Fibroblast of lung (primary cell): Measurements from ENCODE around the gene NUDT15.

Source experiments
- CTCF ChIP-seq, 2 donors: IDR thresholded peaks in 1 of 2; conservative IDR thresholded peaks in 1 of 2; 1 replicate in 1 of 2; 2 replicates in 1 of 2; pipeline ENCODE4 v1.5.1; 2011 to 2012; ENCODE audit warnings: low read length in 2 of 2, control low read depth in 1 of 2, inconsistent platforms in 1 of 2, low read depth in 1 of 2, mild to moderate bottlenecking in 1 of 2
- EZH2 ChIP-seq: IDR thresholded peaks from 2 replicates; pipeline ENCODE4 v1.5.1; 2012; ENCODE audit warnings: low read length, control low read depth, mild to moderate bottlenecking; ENCODE audit errors: missing control alignments

DNA sequence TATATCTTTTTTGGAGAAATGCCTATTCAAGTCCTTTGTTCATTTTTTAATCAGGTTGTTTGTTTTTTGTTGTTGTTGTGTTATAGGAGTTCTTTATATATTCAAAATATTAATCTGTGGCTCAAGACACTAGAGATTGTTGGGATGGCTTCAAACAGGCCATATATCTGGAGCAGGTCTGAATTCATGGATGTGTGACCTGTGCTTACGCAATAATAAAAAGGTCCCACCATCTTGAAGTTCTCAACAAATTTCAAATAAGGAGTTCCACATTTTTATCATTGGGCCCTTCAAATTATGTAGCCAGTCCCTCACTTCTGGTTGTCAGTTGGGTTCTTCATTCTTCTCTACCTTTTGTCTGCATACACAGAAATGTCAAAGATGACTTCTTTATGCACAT is 17.7 kb upstream of the NUDT15 start:
- no peak for TF ChIP-seq CTCF (conservative IDR thresholded peaks at IDR 0.05 in 1 of 2, IDR thresholded peaks at IDR 0.05 in 1 of 2; ENCODE audit: low read depth in 1 of 2, low read length in 2 of 2)
- TF ChIP-seq EZH2 = no peak
